ENCODE results near the gene SCCPDH. TPM values are rescaled to one million over a fixed set of nuclear protein-coding genes. Genes with fewer than 3 reads are reported as not detected.

Gene SCCPDH
- total and polyA plus RNA-seq, 2 of the 13 experiments (the other 11 are each of a cell fraction or from before 2014, with no cell fraction given) = 36.7 to 62.3 TPM

- DNase-seq (ENCODE audit: low spot score) = no peak
- no TSS peak for BruUV-seq (replicated peaks)
- H4K20me1 ChIP-seq (ENCODE audit: insufficient read depth, low read length) = no peaks in the 10 kb centered on the region
- no peak overlapping the region for H2AFZ ChIP-seq (ENCODE audit: low read length)
- H3K9me3 ChIP-seq (ENCODE audit: low read length) = no peaks in the 10 kb centered on the region
- TF ChIP-seq MLXIP (CRISPR knock-in tag; IDR thresholded peaks at IDR 0.05; ENCODE audit: borderline replicate concordance) (no peak), RBFOX2 (IDR thresholded peaks at IDR 0.05; ENCODE audit: low read depth, low read length) (no peak), FOXM1 (CRISPR knock-in tag; IDR thresholded peaks at IDR 0.05) (no peak), ZSCAN21 (CRISPR knock-in tag; IDR thresholded peaks at IDR 0.05; ENCODE audit: borderline replicate concordance) (no peak), ZNF792 (CRISPR knock-in tag; IDR thresholded peaks at IDR 0.05) (no peak), ZNF460 (CRISPR knock-in tag; IDR thresholded peaks at IDR 0.05; ENCODE audit: borderline replicate concordance) (no peak), ZNF605 (CRISPR knock-in tag; IDR thresholded peaks at IDR 0.05) (no peak), REPIN1 (CRISPR knock-in tag; IDR thresholded peaks at IDR 0.05; ENCODE audit: borderline replicate concordance, low read depth) (no peak), CENPT (CRISPR knock-in tag; IDR thresholded peaks at IDR 0.05; ENCODE audit: low read depth) (no peak), ONECUT2 (CRISPR knock-in tag; IDR thresholded peaks at IDR 0.05) (no peak), ZNF784 (CRISPR knock-in tag; IDR thresholded peaks at IDR 0.05; ENCODE audit: borderline replicate concordance) (no peak), ZNF609 (CRISPR knock-in tag; IDR thresholded peaks at IDR 0.05; ENCODE audit: borderline replicate concordance) (no peak), MIER2 (CRISPR knock-in tag; IDR thresholded peaks at IDR 0.05) (no peak), ZNF768 (CRISPR knock-in tag; IDR thresholded peaks at IDR 0.05) (no peak), MYC (CRISPR knock-in tag; IDR thresholded peaks at IDR 0.05; ENCODE audit: borderline replicate concordance) (no peak)
- POLR2A ChIA-PET = no interaction called here
- no peaks in the 10 kb centered on the region for H3K79me2 ChIP-seq (ENCODE audit: insufficient read depth, low read length)
- no peak overlapping the region for H3K9ac ChIP-seq (ENCODE audit: insufficient read depth, low read depth, low read length)
- H3K27ac ChIP-seq (ENCODE audit: extremely low read length, insufficient read depth, low read length) = no peak overlapping the region
- FAIRE-seq = no peak
- intact Hi-C loops (cut with micrococcal nuclease; ENCODE audit: unreplicated experiment) = no loop called here
- no peak for ATAC-seq
- no peak overlapping the region for H3K4me3 ChIP-seq (replicated peaks in 1 of 3; ENCODE audit: insufficient read depth in 1 of 3, low read depth in 2 of 3, low read length in 3 of 3)
- peaks cover 12 to 30% of the 10 kb centered on the region in 2 experiments; a peak in 4 of 5 replicates for H3K36me3 ChIP-seq (replicated peaks in 1 of 2; ENCODE audit: control insufficient read depth in 1 of 2, insufficient read depth in 2 of 2, low read length in 2 of 2)
- peaks cover 14% of the 10 kb centered on the region for H3K4me1 ChIP-seq (ENCODE audit: insufficient read depth, low read length)
- in situ Hi-C loops (cut with HindIII; ENCODE audit: extremely low pct_ligation_motif_present, low pct_unique_long_range_greater_than_20kb) = no loop called here
- H3K27me3 ChIP-seq (ENCODE audit: control insufficient read depth in 1 of 2, insufficient read depth in 2 of 2, low read length in 2 of 2) = no peaks in the 10 kb centered on the region
- CTCF ChIA-PET (ENCODE audit: low intra/inter-chr PET ratio, low total read pairs) = no interaction called here
- WGBS (ENCODE audit: low lambda C conversion rate) = 81% methylated on average over 10 of the region's 10 CpGs
- H3K4me2 ChIP-seq (ENCODE audit: low read depth, low read length) = no peak overlapping the region
These were observed 54.5 kb downstream of the SCCPDH start for GRCh38 chr1:246778663-246779062.

Measured in HepG2 (cell line).